PC-9 (cell line): ENCODE results near the gene PAFAH2.

Experiments
- EZH2 ChIP-seq: fragments of 200-600 bp; sonication (generic); IDR thresholded peaks from 2 replicates; pipeline ENCODE4 v1.8.0; 2017; ENCODE audit warnings: antibody characterized with exemption, low read depth
- TF ChIP-seq, protein P1 (sequence below): fragments of 200-600 bp; sonication (generic); conservative IDR thresholded peaks from 2 replicates; pipeline ENCODE4 v1.6.1; 2017; ENCODE audit warnings: mixed run types, antibody characterized with exemption, mild to moderate bottlenecking, moderate library complexity

DNA sequence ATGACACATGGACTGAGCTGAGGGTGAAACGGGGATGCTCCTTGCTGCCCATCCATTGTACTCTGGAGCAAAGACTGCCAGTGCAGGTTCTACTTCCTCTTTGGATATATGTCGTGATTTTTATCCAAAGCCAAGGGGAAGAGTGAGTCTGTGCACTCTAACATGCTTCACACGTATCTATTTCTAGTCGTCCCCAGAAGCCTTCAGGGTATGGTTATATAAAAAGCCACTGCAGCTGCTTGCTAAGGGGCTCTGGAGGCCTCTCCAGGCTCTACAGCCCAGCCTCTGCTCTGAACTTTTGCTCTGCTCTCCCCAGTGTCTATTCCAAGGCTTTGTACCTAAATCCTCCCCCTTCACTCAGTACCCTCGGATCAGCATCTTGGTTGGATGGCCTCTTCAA is 20.1 kb downstream of the PAFAH2 start:
- TF ChIP-seq, protein P1, sequence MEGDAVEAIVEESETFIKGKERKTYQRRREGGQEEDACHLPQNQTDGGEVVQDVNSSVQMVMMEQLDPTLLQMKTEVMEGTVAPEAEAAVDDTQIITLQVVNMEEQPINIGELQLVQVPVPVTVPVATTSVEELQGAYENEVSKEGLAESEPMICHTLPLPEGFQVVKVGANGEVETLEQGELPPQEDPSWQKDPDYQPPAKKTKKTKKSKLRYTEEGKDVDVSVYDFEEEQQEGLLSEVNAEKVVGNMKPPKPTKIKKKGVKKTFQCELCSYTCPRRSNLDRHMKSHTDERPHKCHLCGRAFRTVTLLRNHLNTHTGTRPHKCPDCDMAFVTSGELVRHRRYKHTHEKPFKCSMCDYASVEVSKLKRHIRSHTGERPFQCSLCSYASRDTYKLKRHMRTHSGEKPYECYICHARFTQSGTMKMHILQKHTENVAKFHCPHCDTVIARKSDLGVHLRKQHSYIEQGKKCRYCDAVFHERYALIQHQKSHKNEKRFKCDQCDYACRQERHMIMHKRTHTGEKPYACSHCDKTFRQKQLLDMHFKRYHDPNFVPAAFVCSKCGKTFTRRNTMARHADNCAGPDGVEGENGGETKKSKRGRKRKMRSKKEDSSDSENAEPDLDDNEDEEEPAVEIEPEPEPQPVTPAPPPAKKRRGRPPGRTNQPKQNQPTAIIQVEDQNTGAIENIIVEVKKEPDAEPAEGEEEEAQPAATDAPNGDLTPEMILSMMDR = no peak
- no peak for TF ChIP-seq EZH2
